RWPE2 (cell line): Measurements from ENCODE around the gene WFDC10A.
A peak's percentile ranks its signal among the peaks of the same experiment; 100 is the strongest.
"Not testable (repeated sequence)": the region's sequence is repeated elsewhere in the genome, so short reads cannot be mapped to it uniquely, and the experiment has no call there.

ENCODE experiments used
- ATAC-seq: fragments of 200-7000 bp; cut with Tn5 transposase; 3 replicates; pipeline ENCODE4 v1.9.1; 2021; ENCODE audit warnings: low read depth
- DNase-seq: peaks from one replicate; pipeline ENCODE4 v3.0.0-alpha.2; 2020; ENCODE audit warnings: low spot score
- H3K27ac ChIP-seq: fragments of 450-650 bp; 2 replicates; pipeline ENCODE4 v1.5.1; 2017; ENCODE audit warnings: mild to moderate bottlenecking; ENCODE audit not compliant: poor library complexity, severe bottlenecking
- H3K27me3 ChIP-seq: fragments of 250-450 bp; sonication (Bioruptor Pico); 2 replicates; pipeline ENCODE4 v1.5.1; 2021; ENCODE audit warnings: mild to moderate bottlenecking, moderate library complexity; ENCODE audit not compliant: insufficient read depth, poor library complexity, severe bottlenecking
- H3K36me3 ChIP-seq: fragments of 250-450 bp; sonication (Bioruptor Pico); 2 replicates; pipeline ENCODE4 v1.5.1; 2020; ENCODE audit warnings: low read depth, mild to moderate bottlenecking, moderate library complexity
- H3K4me1 ChIP-seq: fragments of 250-450 bp; sonication (Bioruptor Pico); 2 replicates; pipeline ENCODE4 v1.5.1; 2021; ENCODE audit warnings: mild to moderate bottlenecking, moderate library complexity; ENCODE audit not compliant: insufficient read depth, poor library complexity, severe bottlenecking
- H3K4me3 ChIP-seq: fragments of 250-450 bp; sonication (Bioruptor Pico); 2 replicates; pipeline ENCODE4 v1.5.1; 2021; ENCODE audit warnings: mild to moderate bottlenecking, moderate library complexity; ENCODE audit not compliant: severe bottlenecking
- H3K9me3 ChIP-seq: fragments of 250-450 bp; sonication (Bioruptor Pico); 2 replicates; pipeline ENCODE4 v1.5.1; 2021; ENCODE audit warnings: mild to moderate bottlenecking, moderate library complexity; ENCODE audit not compliant: severe bottlenecking
- TF ChIP-seq, protein P1 (sequence below): fragments of 450-650 bp; IDR thresholded peaks from one replicate; pipeline ENCODE4 v1.5.1; 2017; ENCODE audit warnings: mild to moderate bottlenecking, moderate library complexity; ENCODE audit not compliant: poor library complexity, severe bottlenecking

WFDC10A gene

DNA sequence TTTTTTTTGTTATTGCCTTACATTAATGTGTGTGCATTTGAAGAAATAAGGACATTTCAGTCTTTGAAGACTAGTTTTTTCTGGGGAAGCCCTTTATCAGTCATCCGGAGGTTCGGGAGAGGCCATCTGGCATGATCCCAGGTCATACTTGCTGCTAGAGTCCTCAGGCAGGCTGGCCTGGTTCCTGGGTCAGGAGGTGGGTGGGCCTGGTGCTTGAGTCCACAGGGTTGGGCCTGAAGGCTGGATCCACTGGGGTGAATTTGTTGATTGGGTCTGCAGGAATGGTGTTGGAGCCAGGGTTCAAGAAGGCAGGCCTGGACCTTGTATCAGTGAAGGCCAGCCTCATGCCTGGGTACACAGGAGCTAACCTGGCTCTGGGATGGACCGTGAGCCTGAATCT is 17.3 kb downstream of the WFDC10A start:
- Histone ChIP-seq H3K9me3 (no peaks in the 10 kb centered on the region), H3K4me1 (no peaks in the 10 kb centered on the region), H3K27ac (no peak overlapping the region), H3K4me3 (no peak overlapping the region), H3K27me3 (peaks cover 20% of the 10 kb centered on the region), H3K36me3 (no peaks in the 10 kb centered on the region)
- ATAC-seq (no peak), DNase-seq (peak; percentile 70)
- TF ChIP-seq, protein P1, sequence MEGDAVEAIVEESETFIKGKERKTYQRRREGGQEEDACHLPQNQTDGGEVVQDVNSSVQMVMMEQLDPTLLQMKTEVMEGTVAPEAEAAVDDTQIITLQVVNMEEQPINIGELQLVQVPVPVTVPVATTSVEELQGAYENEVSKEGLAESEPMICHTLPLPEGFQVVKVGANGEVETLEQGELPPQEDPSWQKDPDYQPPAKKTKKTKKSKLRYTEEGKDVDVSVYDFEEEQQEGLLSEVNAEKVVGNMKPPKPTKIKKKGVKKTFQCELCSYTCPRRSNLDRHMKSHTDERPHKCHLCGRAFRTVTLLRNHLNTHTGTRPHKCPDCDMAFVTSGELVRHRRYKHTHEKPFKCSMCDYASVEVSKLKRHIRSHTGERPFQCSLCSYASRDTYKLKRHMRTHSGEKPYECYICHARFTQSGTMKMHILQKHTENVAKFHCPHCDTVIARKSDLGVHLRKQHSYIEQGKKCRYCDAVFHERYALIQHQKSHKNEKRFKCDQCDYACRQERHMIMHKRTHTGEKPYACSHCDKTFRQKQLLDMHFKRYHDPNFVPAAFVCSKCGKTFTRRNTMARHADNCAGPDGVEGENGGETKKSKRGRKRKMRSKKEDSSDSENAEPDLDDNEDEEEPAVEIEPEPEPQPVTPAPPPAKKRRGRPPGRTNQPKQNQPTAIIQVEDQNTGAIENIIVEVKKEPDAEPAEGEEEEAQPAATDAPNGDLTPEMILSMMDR: no peak

DNA sequence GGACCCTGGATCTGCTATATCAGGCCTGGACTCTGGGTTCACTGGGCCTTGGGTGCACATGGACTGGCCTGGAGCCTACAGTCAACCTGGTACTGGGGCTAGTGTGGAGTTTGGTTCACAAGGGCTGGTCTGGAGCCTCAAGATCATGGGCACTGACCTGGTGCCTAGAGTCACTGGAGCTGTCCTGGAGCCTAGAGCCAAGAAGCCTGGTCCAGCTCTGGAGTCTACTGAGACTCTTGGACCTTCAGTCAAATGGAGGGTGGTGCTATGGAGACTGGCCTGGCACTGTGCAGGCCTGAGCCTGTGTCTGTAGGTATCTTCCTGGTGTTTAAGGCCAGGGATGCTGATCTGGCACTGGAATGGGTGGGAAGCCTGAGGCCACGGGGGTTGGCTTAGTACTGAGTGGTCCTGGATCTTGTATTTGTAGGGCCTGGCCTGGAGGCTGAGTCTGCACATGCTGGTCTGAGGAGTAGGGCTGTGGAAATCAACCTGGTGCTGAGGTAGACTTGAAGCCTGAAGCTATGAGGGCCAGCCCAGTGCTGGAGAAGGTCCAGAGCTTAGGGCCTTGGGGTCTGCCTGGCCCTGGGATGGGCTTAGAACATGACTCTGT is 18.0 kb downstream of the WFDC10A start:
- H3K36me3 ChIP-seq: no peaks in the 10 kb centered on the region
- peak; percentile 33; the same call in 2 of the 3 replicates for ATAC-seq
- no peaks in the 10 kb centered on the region for H3K4me1 ChIP-seq
- no peaks in the 10 kb centered on the region for H3K9me3 ChIP-seq
- H3K27ac ChIP-seq: no peak overlapping the region
- peaks cover 13% of the 10 kb centered on the region for H3K27me3 ChIP-seq
- TF ChIP-seq, protein P1: no peak
- no peak overlapping the region for H3K4me3 ChIP-seq
- peak; percentile 70 for DNase-seq

DNA sequence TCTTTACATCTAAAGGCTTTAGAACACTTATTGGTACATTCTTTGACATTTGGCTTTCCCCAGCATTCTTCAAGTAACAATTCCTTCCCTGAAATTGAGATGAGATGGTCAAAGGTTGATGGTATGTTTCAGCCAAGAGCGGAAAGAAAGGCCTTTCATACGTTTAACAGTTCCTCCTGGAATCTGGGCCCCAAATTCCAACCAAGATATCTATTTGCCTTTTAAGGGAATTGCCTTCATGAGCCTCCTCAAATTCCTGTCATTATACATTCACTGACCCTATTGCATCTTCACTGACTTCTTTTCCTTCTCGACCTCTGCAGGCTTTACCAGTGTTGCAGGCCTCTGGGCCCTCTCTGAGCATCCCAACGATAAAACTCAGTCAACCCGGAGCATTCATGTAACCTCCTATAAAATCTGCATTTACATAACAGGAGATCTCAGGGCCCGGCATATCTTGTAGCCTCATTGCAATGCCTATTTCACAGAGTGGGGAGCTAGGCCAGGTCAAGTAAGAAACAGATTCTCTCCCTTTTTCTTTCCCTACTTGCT is 19.8 kb downstream of the WFDC10A start:
- TF ChIP-seq, protein P1: no peak
- Histone ChIP-seq H3K27me3 (peaks cover 4% of the 10 kb centered on the region), H3K4me3 (no peak overlapping the region), H3K9me3 (no peaks in the 10 kb centered on the region), H3K4me1 (no peaks in the 10 kb centered on the region), H3K27ac (no peak overlapping the region), H3K36me3 (no peaks in the 10 kb centered on the region)
- no peak for ATAC-seq
- DNase-seq: no peak

GRCh38 chr20:45651726-45652125 is 22.2 kb downstream of the WFDC10A start:
- not testable (repeated sequence) for DNase-seq, H3K27me3 ChIP-seq, H3K4me1 ChIP-seq, H3K9me3 ChIP-seq, H3K4me3 ChIP-seq, ATAC-seq, H3K27ac ChIP-seq, H3K36me3 ChIP-seq

GRCh38 chr20:45657038-45657437 is 27.5 kb downstream of the WFDC10A start:
- not testable (repeated sequence) for H3K9me3 ChIP-seq, H3K4me1 ChIP-seq, ATAC-seq, DNase-seq, H3K27ac ChIP-seq, H3K27me3 ChIP-seq, H3K36me3 ChIP-seq, H3K4me3 ChIP-seq

- Histone ChIP-seq H3K27ac (no peak within 1 kb of the TSS), H3K4me1 (no peaks in the 10 kb centered on the region), H3K4me3 (no peak within 1 kb of the TSS), H3K36me3 (no peaks in the 10 kb centered on the region), H3K27me3 (peaks cover 40% of the 10 kb centered on the region), H3K9me3 (no peaks in the 10 kb centered on the region)
- no peak for DNase-seq
- TF ChIP-seq, protein P1: no peak
- ATAC-seq: no peak
Measured at GRCh38 chr20:45670139-45670538, 40.6 kb downstream of the WFDC10A start, which contains the start of gene WFDC11. Gene WFDC11, minus strand, starts transcription at chr20:45670239. Its CDS starts 19,639 bp downstream, at chr20:45650600.
